ENCODE data around the gene FERMT3.
A peak's percentile ranks its signal among the peaks of the same experiment; 100 is the strongest.

FERMT3 gene

DNA sequence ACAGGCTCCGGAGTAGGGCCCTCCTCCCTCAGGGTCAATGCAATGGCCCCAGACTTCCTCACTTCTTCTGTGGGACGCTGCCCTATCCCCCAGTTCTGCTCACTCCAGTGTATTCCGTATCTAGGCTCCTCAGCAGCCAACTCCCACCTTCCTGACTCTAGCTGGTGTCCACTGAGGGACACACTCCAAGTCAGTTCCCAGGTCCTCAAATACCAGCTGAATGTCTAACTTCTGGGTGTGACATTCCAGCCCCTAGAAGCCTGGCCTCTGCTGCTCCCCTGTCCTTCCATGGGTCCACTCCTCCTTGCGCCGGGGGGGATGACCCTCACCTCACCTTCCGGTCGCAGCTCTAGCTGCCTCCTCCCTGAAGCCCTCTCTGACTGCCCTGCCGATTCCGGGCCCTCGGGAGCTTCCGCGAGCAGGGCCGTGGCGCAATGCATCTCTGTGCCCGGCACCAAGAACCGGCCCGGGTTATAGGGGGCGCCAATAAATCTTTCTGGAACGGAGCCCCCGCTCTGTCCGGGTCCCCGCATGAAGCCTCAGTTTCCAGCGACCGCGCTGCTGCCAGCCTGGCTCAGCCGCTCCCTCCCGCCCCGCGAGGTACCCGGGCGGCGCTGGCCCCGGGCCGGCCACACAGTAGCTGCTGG, 62.5 kb downstream of the FERMT3 start:
- no peaks in the 10 kb centered on the region for H3K9me3 Mint-ChIP-seq
- peak overlapping the region; percentile 81 to 99 (median 98) for H3K27ac Mint-ChIP-seq
- H3K4me3 Mint-ChIP-seq: peak overlapping the region; percentile 94 to 97 (median 96)

DNA sequence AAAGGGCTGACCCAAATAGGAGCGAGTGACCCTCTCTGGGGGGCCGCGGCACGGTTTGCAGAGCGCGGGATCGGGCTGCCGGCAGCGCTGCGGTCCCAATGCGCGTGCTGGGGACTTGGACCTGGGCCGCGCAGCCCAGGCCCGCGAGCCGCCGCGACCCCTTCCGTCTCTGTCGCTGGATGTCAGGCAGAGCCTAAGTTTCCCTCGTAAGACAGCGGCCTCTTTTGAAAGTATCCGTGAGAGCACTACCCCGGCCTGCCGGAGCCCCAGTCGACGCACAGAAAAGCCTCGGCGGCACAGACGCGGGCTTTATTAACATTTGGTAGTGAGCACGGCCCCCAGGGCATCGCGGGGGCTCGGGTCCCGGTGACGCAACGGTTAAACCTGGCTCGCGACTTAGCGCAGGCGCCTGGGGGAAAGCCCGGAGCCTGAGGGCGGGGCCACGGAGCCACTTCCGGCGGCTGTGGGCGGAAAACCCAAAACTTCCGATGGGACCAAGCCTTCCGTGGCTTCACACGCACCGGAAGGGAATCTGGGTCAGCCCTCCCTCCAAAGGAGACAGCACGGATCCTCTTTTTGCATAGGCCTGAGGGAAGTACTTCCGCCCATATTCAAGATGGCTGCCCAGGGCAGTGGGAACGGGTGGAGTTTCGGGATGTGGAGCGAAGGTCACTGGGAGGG, 63.2 kb downstream of the FERMT3 start:
- Mint-ChIP-seq H3K4me1 (peaks cover 7% of the 10 kb centered on the region), H3K36me3 (ENCODE audit: low read depth) (peaks cover 4% of the 10 kb centered on the region), H3K27ac (peak overlapping the region; percentile 97 to 99 (median 98)), H3K9me3 (no peaks in the 10 kb centered on the region), H3K27me3 (ENCODE audit: low read depth) (no peaks in the 10 kb centered on the region), H3K4me3 (peak overlapping the region; percentile 94 to 97 (median 96))
- TF ChIP-seq, protein P1, sequence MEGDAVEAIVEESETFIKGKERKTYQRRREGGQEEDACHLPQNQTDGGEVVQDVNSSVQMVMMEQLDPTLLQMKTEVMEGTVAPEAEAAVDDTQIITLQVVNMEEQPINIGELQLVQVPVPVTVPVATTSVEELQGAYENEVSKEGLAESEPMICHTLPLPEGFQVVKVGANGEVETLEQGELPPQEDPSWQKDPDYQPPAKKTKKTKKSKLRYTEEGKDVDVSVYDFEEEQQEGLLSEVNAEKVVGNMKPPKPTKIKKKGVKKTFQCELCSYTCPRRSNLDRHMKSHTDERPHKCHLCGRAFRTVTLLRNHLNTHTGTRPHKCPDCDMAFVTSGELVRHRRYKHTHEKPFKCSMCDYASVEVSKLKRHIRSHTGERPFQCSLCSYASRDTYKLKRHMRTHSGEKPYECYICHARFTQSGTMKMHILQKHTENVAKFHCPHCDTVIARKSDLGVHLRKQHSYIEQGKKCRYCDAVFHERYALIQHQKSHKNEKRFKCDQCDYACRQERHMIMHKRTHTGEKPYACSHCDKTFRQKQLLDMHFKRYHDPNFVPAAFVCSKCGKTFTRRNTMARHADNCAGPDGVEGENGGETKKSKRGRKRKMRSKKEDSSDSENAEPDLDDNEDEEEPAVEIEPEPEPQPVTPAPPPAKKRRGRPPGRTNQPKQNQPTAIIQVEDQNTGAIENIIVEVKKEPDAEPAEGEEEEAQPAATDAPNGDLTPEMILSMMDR (IDR thresholded peaks at IDR 0.05; ENCODE audit: unreplicated experiment in 3 of 3): peak in 1 of 3 experiments; percentile 49

More for the DNA sequence above, 62.5 kb downstream of the FERMT3 start:
- H3K36me3 Mint-ChIP-seq (ENCODE audit: low read depth): peaks cover 4% of the 10 kb centered on the region
- TF ChIP-seq, protein P1 (IDR thresholded peaks at IDR 0.05; ENCODE audit: unreplicated experiment in 3 of 3): no peak
- peaks cover 7% of the 10 kb centered on the region for H3K4me1 Mint-ChIP-seq
- H3K27me3 Mint-ChIP-seq (ENCODE audit: low read depth): no peaks in the 10 kb centered on the region

All from nephron (organoid).